DOHH2 (cell line): ENCODE results near the gene HTRA3.

Experiments
- H3F3A ChIP-seq: fragments of 200-600 bp; sonication (generic), shearing (Covaris generic); 2 replicates; pipeline ENCODE4 v1.6.0; 2016; ENCODE audit warnings: antibody characterized with exemption, mild to moderate bottlenecking; ENCODE audit not compliant: control insufficient read depth, insufficient read depth
- H3K27ac ChIP-seq: fragments of 200-600 bp; sonication (generic); 2 replicates; pipeline ENCODE4 v1.5.1; 2014; ENCODE audit warnings: low read depth, mild to moderate bottlenecking, low read length, moderate library complexity
- H3K27me3 ChIP-seq: fragments of 200-600 bp; sonication (generic); 2 replicates; pipeline ENCODE4 v1.6.1; 2014; ENCODE audit warnings: mild to moderate bottlenecking, low read length, mixed read lengths; ENCODE audit not compliant: control insufficient read depth
- H3K36me3 ChIP-seq: fragments of 200-600 bp; sonication (generic); 2 replicates; pipeline ENCODE4 v1.6.1; 2014; ENCODE audit warnings: mild to moderate bottlenecking, low read length, moderate library complexity, mixed read lengths; ENCODE audit not compliant: control insufficient read depth
- H3K4me1 ChIP-seq: fragments of 200-600 bp; sonication (generic); 2 replicates; pipeline ENCODE4 v1.6.1; 2014; ENCODE audit warnings: mild to moderate bottlenecking, low read length, mixed read lengths; ENCODE audit not compliant: control insufficient read depth
- H3K4me2 ChIP-seq: fragments of 200-600 bp; sonication (generic); 2 replicates; pipeline ENCODE4 v1.6.0; 2014; ENCODE audit warnings: mild to moderate bottlenecking, low read length, moderate library complexity
- H3K4me3 ChIP-seq: fragments of 200-600 bp; sonication (generic); 2 replicates; pipeline ENCODE4 v1.5.1; 2014; ENCODE audit warnings: mild to moderate bottlenecking, low read length, mixed read lengths
- H3K79me2 ChIP-seq: fragments of 200-600 bp; sonication (generic); 2 replicates; pipeline ENCODE4 v1.6.1; 2014; ENCODE audit warnings: mild to moderate bottlenecking, low read length, mixed read lengths; ENCODE audit not compliant: control insufficient read depth
- H3K9me2 ChIP-seq: fragments of 200-600 bp; sonication (generic); replicated peaks from 2 replicates; pipeline ENCODE4 v1.6.1; 2014; ENCODE audit warnings: mild to moderate bottlenecking, low read length, mixed read lengths; ENCODE audit not compliant: control insufficient read depth
- H3K9me3 ChIP-seq: fragments of 200-600 bp; sonication (generic); 2 replicates; pipeline ENCODE4 v1.6.1; 2014; ENCODE audit warnings: antibody characterized with exemption, low read length, mixed read lengths; ENCODE audit not compliant: control insufficient read depth, insufficient read depth
- H4K20me1 ChIP-seq: fragments of 200-600 bp; sonication (generic); 2 replicates; pipeline ENCODE4 v1.6.0; 2014; ENCODE audit warnings: low read depth, mild to moderate bottlenecking, antibody characterized with exemption, low read length, moderate library complexity; ENCODE audit not compliant: control insufficient read depth, insufficient read depth
- EZH2phosphoT487 ChIP-seq: fragments of 200-600 bp; sonication (generic); IDR thresholded peaks from 2 replicates; pipeline ENCODE4 v1.6.1; 2017; ENCODE audit warnings: borderline replicate concordance, mild to moderate bottlenecking, antibody characterized with exemption, low read length, moderate library complexity, mixed read lengths
- TF ChIP-seq, protein P1 (sequence below): fragments of 200-600 bp; sonication (generic); IDR thresholded peaks from one replicate; pipeline ENCODE4 v1.5.1; 2014; ENCODE audit warnings: antibody characterized with exemption, mild to moderate bottlenecking, low read depth, low read length; ENCODE audit not compliant: poor library complexity, severe bottlenecking

The HTRA3 gene

DNA sequence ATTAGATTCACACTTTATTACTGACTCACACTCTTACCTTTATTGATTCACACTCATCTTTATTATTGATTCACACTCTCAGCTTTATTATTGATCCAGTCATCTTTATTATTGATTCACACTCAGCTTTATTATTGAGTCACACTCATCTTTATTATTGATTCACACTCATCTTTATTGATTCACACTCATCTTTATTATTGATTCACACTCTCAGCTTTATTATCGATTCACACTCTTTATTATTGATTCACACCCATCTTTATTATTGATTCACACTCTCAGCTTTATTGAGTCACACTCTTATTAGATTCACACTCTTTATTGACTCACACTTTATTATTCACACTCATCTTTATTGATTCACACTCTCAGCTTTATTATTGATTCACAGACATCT is 31.3 kb downstream of the HTRA3 start:
- H3K4me2 ChIP-seq, result no peak overlapping the region
- no peaks in the 10 kb centered on the region for H3K36me3 ChIP-seq
- H3K4me3 ChIP-seq, result no peak overlapping the region
- no peak overlapping the region for H3K27ac ChIP-seq
- no peaks in the 10 kb centered on the region for H3K4me1 ChIP-seq
- no peaks in the 10 kb centered on the region for H3K79me2 ChIP-seq
- H3K9me2 ChIP-seq, result no peaks in the 10 kb centered on the region
- H4K20me1 ChIP-seq, result no peaks in the 10 kb centered on the region
- 0 out of 2 replicates have a peak, but pooled peaks cover 3% of the 10 kb centered on the region for H3F3A ChIP-seq
- TF ChIP-seq, protein P1, sequence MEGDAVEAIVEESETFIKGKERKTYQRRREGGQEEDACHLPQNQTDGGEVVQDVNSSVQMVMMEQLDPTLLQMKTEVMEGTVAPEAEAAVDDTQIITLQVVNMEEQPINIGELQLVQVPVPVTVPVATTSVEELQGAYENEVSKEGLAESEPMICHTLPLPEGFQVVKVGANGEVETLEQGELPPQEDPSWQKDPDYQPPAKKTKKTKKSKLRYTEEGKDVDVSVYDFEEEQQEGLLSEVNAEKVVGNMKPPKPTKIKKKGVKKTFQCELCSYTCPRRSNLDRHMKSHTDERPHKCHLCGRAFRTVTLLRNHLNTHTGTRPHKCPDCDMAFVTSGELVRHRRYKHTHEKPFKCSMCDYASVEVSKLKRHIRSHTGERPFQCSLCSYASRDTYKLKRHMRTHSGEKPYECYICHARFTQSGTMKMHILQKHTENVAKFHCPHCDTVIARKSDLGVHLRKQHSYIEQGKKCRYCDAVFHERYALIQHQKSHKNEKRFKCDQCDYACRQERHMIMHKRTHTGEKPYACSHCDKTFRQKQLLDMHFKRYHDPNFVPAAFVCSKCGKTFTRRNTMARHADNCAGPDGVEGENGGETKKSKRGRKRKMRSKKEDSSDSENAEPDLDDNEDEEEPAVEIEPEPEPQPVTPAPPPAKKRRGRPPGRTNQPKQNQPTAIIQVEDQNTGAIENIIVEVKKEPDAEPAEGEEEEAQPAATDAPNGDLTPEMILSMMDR, result no peak
- TF ChIP-seq EZH2phosphoT487, result no peak
- H3K27me3 ChIP-seq, result no peaks in the 10 kb centered on the region; the same call in 1 of the 2 replicates
- H3K9me3 ChIP-seq, result no peaks in the 10 kb centered on the region

DNA sequence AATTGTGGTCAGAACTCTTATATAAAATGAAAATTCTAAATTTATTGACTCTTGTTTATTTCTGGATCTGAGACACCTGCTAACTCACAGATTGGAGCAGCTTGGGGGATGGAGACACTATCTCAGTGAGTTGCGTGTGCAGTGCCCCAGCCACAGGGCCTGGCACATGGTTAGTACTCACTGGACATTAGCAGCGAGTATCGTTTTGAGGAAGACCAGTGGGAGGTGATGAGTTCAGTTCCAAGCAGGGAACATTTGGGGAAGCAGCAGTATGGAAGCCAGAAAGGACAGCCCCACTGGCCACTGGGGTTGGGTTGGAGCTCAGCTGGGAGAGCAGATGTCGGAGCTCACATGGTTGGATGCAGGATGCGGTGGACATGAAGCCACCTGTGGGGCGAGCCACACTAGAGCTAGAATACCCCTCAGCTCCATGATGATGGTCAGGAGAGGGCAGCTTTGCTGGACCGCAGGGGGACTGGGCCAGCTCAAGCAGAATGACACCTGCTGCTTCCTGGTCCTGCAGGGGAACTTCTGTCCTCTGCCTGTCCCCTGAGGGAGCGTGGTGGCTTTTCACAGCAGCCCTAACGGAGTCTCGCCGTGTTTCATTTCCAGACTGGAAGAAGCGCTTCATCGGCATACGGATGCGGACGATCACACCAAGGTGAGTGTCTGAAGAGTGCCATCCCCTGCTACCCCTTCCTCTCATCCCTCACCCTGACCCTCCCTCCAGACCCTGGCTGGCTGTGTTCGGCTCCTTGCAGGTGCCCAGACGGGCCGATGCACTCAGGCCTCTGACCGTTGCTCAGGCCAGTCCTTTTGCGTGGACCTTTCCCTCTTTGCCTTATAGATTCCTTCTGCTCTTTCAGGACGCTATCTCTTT is 32.5 kb downstream of the HTRA3 start:
- H3K27me3 ChIP-seq, result no peaks in the 10 kb centered on the region; the same call in 1 of the 2 replicates
- H3K4me3 ChIP-seq, result no peak overlapping the region
- H3K4me1 ChIP-seq, result no peaks in the 10 kb centered on the region
- 0 out of 2 replicates have a peak, but pooled peaks cover 3% of the 10 kb centered on the region for H3F3A ChIP-seq
- no peaks in the 10 kb centered on the region for H4K20me1 ChIP-seq
- H3K9me3 ChIP-seq, result no peaks in the 10 kb centered on the region
- H3K79me2 ChIP-seq, result no peaks in the 10 kb centered on the region
- H3K4me2 ChIP-seq, result no peak overlapping the region
- H3K9me2 ChIP-seq, result no peaks in the 10 kb centered on the region
- no peak overlapping the region for H3K27ac ChIP-seq
- no peaks in the 10 kb centered on the region for H3K36me3 ChIP-seq
- no peak for TF ChIP-seq EZH2phosphoT487
- TF ChIP-seq, protein P1, result no peak

DNA sequence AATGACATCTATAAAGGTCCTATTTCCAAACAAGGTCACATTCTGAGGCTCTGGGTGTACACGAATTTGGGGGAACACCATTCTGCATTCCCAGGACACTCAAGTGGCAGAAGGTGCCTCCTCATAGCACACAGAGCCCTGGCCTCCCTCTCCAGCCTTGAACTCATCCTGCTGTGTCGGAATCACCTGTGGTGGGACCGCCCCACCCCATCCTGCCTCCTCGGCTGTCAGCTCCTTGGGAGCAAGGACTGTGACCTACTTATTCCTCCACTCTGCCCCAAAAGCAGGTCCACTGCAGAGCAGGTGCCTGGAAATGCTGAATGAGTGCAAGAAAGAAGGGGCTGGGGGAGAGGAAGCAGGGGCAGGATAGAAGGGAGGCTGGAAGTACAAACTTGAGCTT is 33.5 kb downstream of the HTRA3 start:
- no peaks in the 10 kb centered on the region for H3K79me2 ChIP-seq
- H3K4me2 ChIP-seq, result no peak overlapping the region
- no peaks in the 10 kb centered on the region for H4K20me1 ChIP-seq
- no peak overlapping the region for H3K27ac ChIP-seq
- H3K36me3 ChIP-seq, result no peaks in the 10 kb centered on the region
- H3K27me3 ChIP-seq, result no peaks in the 10 kb centered on the region; the same call in 1 of the 2 replicates
- H3K4me3 ChIP-seq, result no peak overlapping the region
- no peaks in the 10 kb centered on the region for H3K9me3 ChIP-seq
- no peaks in the 10 kb centered on the region for H3K4me1 ChIP-seq
- TF ChIP-seq, protein P1, result no peak
- no peak for TF ChIP-seq EZH2phosphoT487
- no peaks in the 10 kb centered on the region for H3K9me2 ChIP-seq
- H3F3A ChIP-seq, result 0 out of 2 replicates have a peak, but pooled peaks cover 3% of the 10 kb centered on the region
